HUES64 (cell line): Measurements from ENCODE around the gene SCARF2.

Source experiments
- H3K27ac ChIP-seq: 2 replicates; pipeline ENCODE4 v1.7.0; 2013; ENCODE audit warnings: low read depth, low read length, inconsistent platforms
- H3K27me3 ChIP-seq: 2 replicates; pipeline ENCODE4 v1.6.1; 2013; ENCODE audit warnings: mild to moderate bottlenecking, low read length; ENCODE audit not compliant: insufficient read depth
- H3K36me3 ChIP-seq: 2 replicates; pipeline ENCODE4 v1.6.1; 2013; ENCODE audit warnings: mild to moderate bottlenecking, low read length; ENCODE audit not compliant: insufficient read depth
- H3K4me1 ChIP-seq: 2 replicates; pipeline ENCODE4 v1.6.1; 2013; ENCODE audit warnings: mild to moderate bottlenecking, low read length, moderate library complexity; ENCODE audit not compliant: insufficient read depth
- H3K4me3 ChIP-seq: 2 replicates; pipeline ENCODE4 v1.5.1; 2013; ENCODE audit warnings: mild to moderate bottlenecking, low read length, moderate library complexity
- H3K9ac ChIP-seq: 2 replicates; pipeline ENCODE4 v1.6.1; 2013; ENCODE audit warnings: mild to moderate bottlenecking, low read depth, low read length
- H3K9me3 ChIP-seq: 2 replicates; pipeline ENCODE4 v1.6.1; 2013; ENCODE audit warnings: low read depth, low read length; ENCODE audit not compliant: insufficient read depth
- WGBS: fragments of 150-250, 120-280 bp; methylation state at CpG from one replicate; pipeline ENCODE4 v1.1.7; 2013; ENCODE audit warnings: missing lambda C conversion rate; 5-methylcytosine and 5-hydroxymethylcytosine counted together

The SCARF2 gene

GRCh38 chr22:20436768-20437612 is 635 bp downstream of the SCARF2 start:
- no peaks in the 10 kb centered on the region for H3K36me3 ChIP-seq
- peak overlapping the region; percentile 55 for H3K9ac ChIP-seq
- H3K9me3 ChIP-seq: no peaks in the 10 kb centered on the region
- peak overlapping the region; percentile 62 for H3K4me3 ChIP-seq
- H3K27me3 ChIP-seq: peaks cover 77% of the 10 kb centered on the region
- H3K27ac ChIP-seq: no peak overlapping the region
- no peaks in the 10 kb centered on the region for H3K4me1 ChIP-seq
- WGBS: under 1% methylated on average over 61 of the region's 61 CpGs

- Histone ChIP-seq H3K27me3 (peaks cover 84% of the 10 kb centered on the region), H3K9me3 (no peaks in the 10 kb centered on the region), H3K4me3 (peak overlapping the region; percentile 62), H3K27ac (no peak overlapping the region), H3K4me1 (no peaks in the 10 kb centered on the region), H3K9ac (peak overlapping the region; percentile 0; the same call in 1 of the 2 replicates), H3K36me3 (no peaks in the 10 kb centered on the region)
- under 1% methylated on average over 56 of the region's 56 CpGs for WGBS
These were observed 1.3 kb downstream of the SCARF2 start for GRCh38 chr22:20436307-20436767.

- WGBS: 61% methylated on average over 11 of the region's 11 CpGs
- Histone ChIP-seq H3K9ac (no peak overlapping the region), H3K4me3 (peak overlapping the region; percentile 62)
These were observed 2.0 kb downstream of the SCARF2 start for GRCh38 chr22:20435436-20436306.

GRCh38 chr22:20434773-20435172 is 2.9 kb downstream of the SCARF2 start:
- WGBS: 93% methylated on average over 3 of the region's 3 CpGs
- no peak overlapping the region for H3K4me3 ChIP-seq
- H3K27me3 ChIP-seq: peaks cover 97% of the 10 kb centered on the region
- no peaks in the 10 kb centered on the region for H3K4me1 ChIP-seq
- no peak overlapping the region for H3K27ac ChIP-seq
- H3K9ac ChIP-seq: no peak overlapping the region
- H3K36me3 ChIP-seq: no peaks in the 10 kb centered on the region
- no peaks in the 10 kb centered on the region for H3K9me3 ChIP-seq

More at GRCh38 chr22:20435436-20436306, 2.0 kb downstream of the SCARF2 start:
- Histone ChIP-seq H3K27me3 (peaks cover 90% of the 10 kb centered on the region), H3K36me3 (no peaks in the 10 kb centered on the region), H3K27ac (no peak overlapping the region), H3K9me3 (no peaks in the 10 kb centered on the region), H3K4me1 (no peaks in the 10 kb centered on the region)

- no peaks in the 10 kb centered on the region for H3K36me3 ChIP-seq
- 94% methylated on average over 12 of the region's 12 CpGs for WGBS
- peaks cover 97% of the 10 kb centered on the region for H3K27me3 ChIP-seq
- no peaks in the 10 kb centered on the region for H3K4me1 ChIP-seq
- no peaks in the 10 kb centered on the region for H3K9me3 ChIP-seq
- no peak overlapping the region for H3K27ac ChIP-seq
- no peak overlapping the region for H3K4me3 ChIP-seq
- no peak overlapping the region for H3K9ac ChIP-seq
These were observed 3.3 kb downstream of the SCARF2 start for GRCh38 chr22:20434264-20434751.

- H3K9me3 ChIP-seq: no peaks in the 10 kb centered on the region
- no peak overlapping the region for H3K27ac ChIP-seq
- H3K27me3 ChIP-seq: peaks cover 96% of the 10 kb centered on the region
- H3K4me3 ChIP-seq: no peak overlapping the region
- WGBS: 88% methylated on average over 4 of the region's 4 CpGs
- no peak overlapping the region for H3K9ac ChIP-seq
- no peaks in the 10 kb centered on the region for H3K4me1 ChIP-seq
- no peaks in the 10 kb centered on the region for H3K36me3 ChIP-seq
These were observed 3.9 kb downstream of the SCARF2 start for GRCh38 chr22:20433686-20434241.

- H3K27me3 ChIP-seq: peaks cover 95% of the 10 kb centered on the region
- H3K27ac ChIP-seq: no peak overlapping the region
- no peak overlapping the region for H3K9ac ChIP-seq
- H3K9me3 ChIP-seq: no peaks in the 10 kb centered on the region
- H3K36me3 ChIP-seq: no peaks in the 10 kb centered on the region
- 92% methylated on average over 11 of the region's 11 CpGs for whole genome bisulfite sequencing
- H3K4me3 ChIP-seq: no peak overlapping the region
- H3K4me1 ChIP-seq: no peaks in the 10 kb centered on the region
These were observed 4.4 kb downstream of the SCARF2 start for GRCh38 chr22:20433191-20433590.

GRCh38 chr22:20432244-20432686 is 5.4 kb downstream of the SCARF2 start:
- no peak overlapping the region for H3K4me3 ChIP-seq
- no peak overlapping the region for H3K27ac ChIP-seq
- H3K9me3 ChIP-seq: no peaks in the 10 kb centered on the region
- 86% methylated on average over 3 of the region's 3 CpGs for WGBS
- no peaks in the 10 kb centered on the region for H3K36me3 ChIP-seq
- no peaks in the 10 kb centered on the region for H3K4me1 ChIP-seq
- H3K9ac ChIP-seq: no peak overlapping the region
- peaks cover 96% of the 10 kb centered on the region for H3K27me3 ChIP-seq

- 22% methylated on average over 46 of the region's 50 CpGs for WGBS
- no peak overlapping the region for H3K9ac ChIP-seq
These were observed 6.0 kb downstream of the SCARF2 start for GRCh38 chr22:20431511-20432192.

GRCh38 chr22:20430720-20431510 is 6.7 kb downstream of the SCARF2 start:
- 3% methylated on average over 94 of the region's 94 CpGs for WGBS
- H3K27me3 ChIP-seq: peaks cover 90% of the 10 kb centered on the region
- no peak overlapping the region for H3K9ac ChIP-seq
- no peak overlapping the region for H3K27ac ChIP-seq
- H3K4me3 ChIP-seq: peak overlapping the region; percentile 49
- no peaks in the 10 kb centered on the region for H3K9me3 ChIP-seq
- H3K4me1 ChIP-seq: no peaks in the 10 kb centered on the region
- no peaks in the 10 kb centered on the region for H3K36me3 ChIP-seq

More at GRCh38 chr22:20431511-20432192, 6.0 kb downstream of the SCARF2 start:
- H3K9me3 ChIP-seq: no peaks in the 10 kb centered on the region
- no peak overlapping the region for H3K27ac ChIP-seq
- H3K4me3 ChIP-seq: peak overlapping the region; percentile 49
- no peaks in the 10 kb centered on the region for H3K4me1 ChIP-seq
- no peaks in the 10 kb centered on the region for H3K36me3 ChIP-seq
- H3K27me3 ChIP-seq: peaks cover 94% of the 10 kb centered on the region
